Measurements from ENCODE around the gene NALCN. TPM values are rescaled to one million over a fixed set of nuclear protein-coding genes. Genes with fewer than 3 reads are reported as not detected.

Gene NALCN
- total and polyA plus RNA-seq, 4 donors, result 0.09 to 0.92 (median 0.18) TPM

DNA sequence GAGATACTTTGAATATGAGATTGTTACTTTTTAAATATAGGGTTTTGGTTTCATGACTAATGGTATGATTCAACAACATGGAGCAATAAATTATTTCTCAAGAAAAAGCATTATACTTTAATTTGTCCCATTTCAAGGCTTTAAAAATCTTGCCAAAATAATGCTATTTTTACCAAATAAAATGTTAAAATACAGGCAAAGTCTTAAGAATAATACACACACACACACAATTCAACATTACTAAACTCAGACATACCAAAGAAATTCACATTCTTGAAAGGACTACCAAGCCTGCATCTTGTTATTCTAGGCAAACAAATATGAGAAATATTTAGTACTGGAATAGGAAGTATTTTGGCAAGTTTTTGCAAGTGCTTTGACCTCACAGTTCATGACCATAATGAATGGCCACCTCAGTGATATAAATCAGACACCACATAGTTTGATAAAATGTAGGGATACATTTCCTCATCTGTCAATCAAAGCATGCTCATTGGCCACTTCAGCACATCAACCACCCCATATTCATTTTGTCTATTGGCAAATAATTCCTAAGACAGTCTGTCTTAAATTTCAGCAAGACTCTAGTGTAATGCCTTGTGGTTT, 107.2 kb downstream of the NALCN start:
- Histone ChIP-seq H3K4me3 (ENCODE audit: low read depth in 1 of 3, low read length in 3 of 3) (no peak overlapping the region), H3K4me1 (ENCODE audit: control insufficient read depth in 4 of 4, insufficient read depth in 4 of 4, low read length in 3 of 4) (no peaks in the 10 kb centered on the region), H3K9me3 (ENCODE audit: control insufficient read depth in 4 of 4, low read length in 3 of 4) (peaks cover 0 to 2% (median 0%) of the 10 kb centered on the region in 4 donors), H3K9ac (ENCODE audit: low read depth in 1 of 2, low read length in 2 of 2) (no peak overlapping the region), H3K27ac (ENCODE audit: low read depth in 1 of 2, low read length in 2 of 2) (no peak overlapping the region), H3K27me3 (ENCODE audit: control insufficient read depth in 4 of 4, insufficient read depth in 4 of 4, low read length in 3 of 4) (peaks cover 0 to 3% (median 0%) of the 10 kb centered on the region in 4 donors), H3K36me3 (ENCODE audit: control insufficient read depth in 4 of 4, insufficient read depth in 3 of 4, low read depth in 1 of 4, low read length in 3 of 4) (no peaks in the 10 kb centered on the region)
- TF ChIP-seq HNF4A (conservative IDR thresholded peaks at IDR 0.05) (no peak), NR2F2 (IDR thresholded peaks at IDR 0.05) (peak; percentile 73)
- DNase-seq (ENCODE audit: low spot score), result no peak

DNA sequence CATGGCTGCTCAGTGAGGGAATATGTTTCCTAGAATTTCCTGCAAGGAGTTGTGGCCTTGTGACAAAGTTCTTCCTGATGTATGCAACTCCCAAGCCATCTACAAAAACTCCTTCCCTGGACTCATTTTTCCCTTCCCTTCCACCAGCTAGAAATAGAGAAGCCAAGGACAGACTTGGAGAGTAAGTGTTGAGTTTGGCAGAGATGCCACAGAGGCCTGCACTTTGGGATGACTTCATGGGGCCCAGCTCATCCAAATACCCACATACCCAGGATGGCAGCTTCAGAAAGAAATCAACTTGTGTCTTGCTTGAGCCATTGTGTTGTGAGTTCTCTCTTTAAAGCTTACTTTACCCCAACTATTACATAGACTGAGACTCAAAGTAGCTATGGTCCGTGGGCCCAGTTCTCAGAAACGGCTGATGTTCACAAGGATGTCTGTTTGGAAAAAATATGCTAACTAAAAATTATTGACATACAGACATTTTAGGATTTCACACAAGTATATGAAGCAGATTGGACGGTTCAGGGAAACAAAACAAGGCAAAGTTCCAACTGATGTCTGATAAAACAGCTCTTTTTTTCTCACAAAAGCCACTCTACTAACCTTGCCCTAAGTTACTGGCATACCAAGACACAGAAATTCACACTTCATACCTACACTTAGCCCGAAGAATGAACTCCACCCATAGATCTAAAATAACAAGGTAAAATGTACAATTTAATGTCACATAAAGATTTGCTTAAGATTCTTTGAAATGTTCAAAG, 107.9 kb downstream of the NALCN start:
- H3K4me1 ChIP-seq (ENCODE audit: control insufficient read depth in 4 of 4, insufficient read depth in 4 of 4, low read length in 3 of 4), result no peaks in the 10 kb centered on the region
- WGBS, result 61% methylated on average over 4 of the region's 4 CpGs
- H3K9me3 ChIP-seq (ENCODE audit: control insufficient read depth in 4 of 4, low read length in 3 of 4), result peaks cover 0 to 2% (median 0%) of the 10 kb centered on the region in 4 donors
- TF ChIP-seq FOXA1 (IDR thresholded peaks at IDR 0.05) (no peak), FOXA2 (IDR thresholded peaks at IDR 0.05) (no peak), TAF1 (conservative IDR thresholded peaks at IDR 0.05) (no peak), EGR1 (IDR thresholded peaks at IDR 0.05; ENCODE audit: low read depth in 2 of 2) (no peak), NR2F2 (IDR thresholded peaks at IDR 0.05) (no peak), SP1 (IDR thresholded peaks at IDR 0.05) (no peak), HNF4G (IDR thresholded peaks at IDR 0.05) (no peak)
- no peak for DNase-seq (ENCODE audit: low spot score)
- H3K27ac ChIP-seq (ENCODE audit: low read depth in 1 of 2, low read length in 2 of 2), result peak overlapping the region in 1 of 2 donors; percentile 3
- peaks cover 0 to 3% (median 0%) of the 10 kb centered on the region in 4 donors for H3K27me3 ChIP-seq (ENCODE audit: control insufficient read depth in 4 of 4, insufficient read depth in 4 of 4, low read length in 3 of 4)
- H3K36me3 ChIP-seq (ENCODE audit: control insufficient read depth in 4 of 4, insufficient read depth in 3 of 4, low read depth in 1 of 4, low read length in 3 of 4), result no peaks in the 10 kb centered on the region
- H3K4me3 ChIP-seq (ENCODE audit: low read depth in 1 of 3, low read length in 3 of 3), result no peak overlapping the region
- no peak overlapping the region for H3K9ac ChIP-seq (ENCODE audit: low read depth in 1 of 2, low read length in 2 of 2)

DNA sequence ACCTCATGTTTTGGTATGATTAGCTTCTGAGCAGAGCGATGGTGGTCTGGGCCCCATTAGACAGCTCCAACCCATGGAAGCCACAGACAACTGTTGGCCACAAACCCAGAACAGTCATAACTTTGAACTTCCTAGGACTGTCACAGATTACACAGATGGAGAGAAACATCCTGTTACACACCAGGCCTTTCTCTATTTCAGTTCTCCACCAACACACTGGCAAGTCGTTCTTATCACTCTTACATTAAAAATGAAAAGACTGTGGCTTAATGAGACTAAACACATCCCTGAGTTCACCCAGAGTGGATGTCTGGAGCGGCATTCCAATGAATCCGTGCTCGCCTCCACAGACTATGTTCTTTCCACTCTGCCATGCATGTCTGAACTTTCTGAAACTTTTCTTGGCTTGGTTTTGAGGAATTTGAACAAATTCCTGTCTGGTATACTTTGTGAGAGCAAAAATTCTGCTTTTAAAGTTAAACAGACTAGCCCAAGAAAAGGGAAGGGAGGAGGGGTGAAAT, 109.1 kb downstream of the NALCN start:
- no peak for DNase-seq (ENCODE audit: low spot score)
- Histone ChIP-seq H3K27ac (ENCODE audit: low read depth in 1 of 2, low read length in 2 of 2) (no peak overlapping the region), H3K9ac (ENCODE audit: low read depth in 1 of 2, low read length in 2 of 2) (no peak overlapping the region), H3K27me3 (ENCODE audit: control insufficient read depth in 4 of 4, insufficient read depth in 4 of 4, low read length in 3 of 4) (peaks cover 0 to 3% (median 0%) of the 10 kb centered on the region in 4 donors), H3K9me3 (ENCODE audit: control insufficient read depth in 4 of 4, low read length in 3 of 4) (peaks cover 0 to 2% (median 0%) of the 10 kb centered on the region in 4 donors), H3K4me1 (ENCODE audit: control insufficient read depth in 4 of 4, insufficient read depth in 4 of 4, low read length in 3 of 4) (no peaks in the 10 kb centered on the region), H3K4me3 (ENCODE audit: low read depth in 1 of 3, low read length in 3 of 3) (no peak overlapping the region), H3K36me3 (ENCODE audit: control insufficient read depth in 4 of 4, insufficient read depth in 3 of 4, low read depth in 1 of 4, low read length in 3 of 4) (no peaks in the 10 kb centered on the region)
- TF ChIP-seq RXRA (IDR thresholded peaks at IDR 0.05) (peak; percentile 61 to 64), RAD21 (IDR thresholded peaks at IDR 0.05) (peak in 1 of 2 donors; percentile 2), FOXA2 (IDR thresholded peaks at IDR 0.05) (no peak), SP1 (IDR thresholded peaks at IDR 0.05) (peak; percentile 52), NR2F2 (IDR thresholded peaks at IDR 0.05) (peak; percentile 77)
- 63% methylated on average over 5 of the region's 5 CpGs for WGBS

GRCh38 chr13:101306773-101307172, 109.5 kb downstream of the NALCN start:
- Histone ChIP-seq H3K9me3 (ENCODE audit: control insufficient read depth in 4 of 4, low read length in 3 of 4) (peaks cover 0 to 2% (median 0%) of the 10 kb centered on the region in 4 donors), H3K27me3 (ENCODE audit: control insufficient read depth in 4 of 4, insufficient read depth in 4 of 4, low read length in 3 of 4) (peaks cover 0 to 3% (median 0%) of the 10 kb centered on the region in 4 donors), H3K27ac (ENCODE audit: low read depth in 1 of 2, low read length in 2 of 2) (no peak overlapping the region), H3K4me1 (ENCODE audit: control insufficient read depth in 4 of 4, insufficient read depth in 4 of 4, low read length in 3 of 4) (no peaks in the 10 kb centered on the region), H3K4me3 (ENCODE audit: low read depth in 1 of 3, low read length in 3 of 3) (no peak overlapping the region), H3K9ac (ENCODE audit: low read depth in 1 of 2, low read length in 2 of 2) (no peak overlapping the region), H3K36me3 (ENCODE audit: control insufficient read depth in 4 of 4, insufficient read depth in 3 of 4, low read depth in 1 of 4, low read length in 3 of 4) (no peaks in the 10 kb centered on the region)
- TF ChIP-seq YY1 (IDR thresholded peaks at IDR 0.05), result no peak
- TF ChIP-seq SP1 (IDR thresholded peaks at IDR 0.05), result no peak
- TF ChIP-seq JUND (IDR thresholded peaks at IDR 0.05), result no peak
- TF ChIP-seq FOXA1 (IDR thresholded peaks at IDR 0.05), result no peak
- TF ChIP-seq RXRA (IDR thresholded peaks at IDR 0.05), result no peak
- TF ChIP-seq GABPA (IDR thresholded peaks at IDR 0.05 in 1 of 2, conservative IDR thresholded peaks at IDR 0.05 in 1 of 2), result no peak
- 65% methylated on average over 3 of the region's 3 CpGs for WGBS
- DNase-seq (ENCODE audit: low spot score), result no peak

All from liver (tissue), 9 donors.